SK-N-SH treated with all-trans-retinoic acid at 6 μM for 48 hours (cell line): Measurements from ENCODE around the gene UNC13B.

Experiments
- ATAC-seq: fragments of 200-7000 bp; cut with Tn5 transposase; 3 replicates; pipeline ENCODE4 v1.9.1; 2020; ENCODE audit warnings: mild to moderate bottlenecking, moderate library complexity
- ARNTL ChIP-seq: fragments of 450-650 bp; formaldehyde crosslinking; IDR thresholded peaks from 2 replicates; pipeline ENCODE4 v1.5.0; 2020; ENCODE audit warnings: low read depth, mild to moderate bottlenecking, moderate library complexity, borderline replicate concordance
- BACH2 ChIP-seq: fragments of 250-450 bp; sonication (Bioruptor Pico); IDR thresholded peaks from 2 replicates; pipeline ENCODE4 v1.9.0; 2021; ENCODE audit warnings: mild to moderate bottlenecking, borderline replicate concordance
- CREB5 ChIP-seq: fragments of 250-450 bp; sonication (Bioruptor Pico); IDR thresholded peaks from 2 replicates; pipeline ENCODE4 v1.5.1; 2020; ENCODE audit warnings: low read depth, mild to moderate bottlenecking, moderate library complexity
- CSDC2 ChIP-seq: fragments of 250-450 bp; sonication (Bioruptor Pico); IDR thresholded peaks from 2 replicates; pipeline ENCODE4 v1.5.0; 2020; ENCODE audit warnings: mild to moderate bottlenecking, moderate library complexity
- CSRNP3 ChIP-seq: fragments of 250-450 bp; sonication (Bioruptor Pico); IDR thresholded peaks from 2 replicates; pipeline ENCODE4 v1.5.1; 2021; ENCODE audit warnings: mild to moderate bottlenecking, moderate library complexity
- ESRRG ChIP-seq: fragments of 250-450 bp; sonication (Bioruptor Pico); IDR thresholded peaks from 2 replicates; pipeline ENCODE4 v1.6.1; 2021; ENCODE audit warnings: mild to moderate bottlenecking
- GLIS3 ChIP-seq: fragments of 250-450 bp; sonication (Bioruptor Pico); IDR thresholded peaks from 2 replicates; pipeline ENCODE4 v1.5.0; 2020; ENCODE audit warnings: mild to moderate bottlenecking, moderate library complexity
- ISL1 ChIP-seq: fragments of 250-450 bp; sonication (Bioruptor Pico); IDR thresholded peaks from 2 replicates; pipeline ENCODE4 v2.1.2; 2022; ENCODE audit warnings: mild to moderate bottlenecking, moderate library complexity
- OSR1 ChIP-seq: fragments of 250-450 bp; sonication (Bioruptor Pico); IDR thresholded peaks from 2 replicates; pipeline ENCODE4 v1.8.0; 2022; ENCODE audit warnings: moderate library complexity, mild to moderate bottlenecking, inconsistent platforms
- PATZ1 ChIP-seq: fragments of 250-450 bp; sonication (Bioruptor Pico); IDR thresholded peaks from 2 replicates; pipeline ENCODE4 v1.8.0; 2020; ENCODE audit warnings: mild to moderate bottlenecking, moderate library complexity, borderline replicate concordance
- POU6F1 ChIP-seq: fragments of 250-450 bp; sonication (Bioruptor Pico); IDR thresholded peaks from 2 replicates; pipeline ENCODE4 v1.8.0; 2021; ENCODE audit warnings: low read depth, mild to moderate bottlenecking, moderate library complexity, borderline replicate concordance
- PPARA ChIP-seq: fragments of 250-450 bp; sonication (Bioruptor Pico); IDR thresholded peaks from 2 replicates; pipeline ENCODE4 v1.5.0; 2020; ENCODE audit warnings: mild to moderate bottlenecking, borderline replicate concordance
- RARB ChIP-seq: fragments of 250-450 bp; sonication (Bioruptor Pico); IDR thresholded peaks from 2 replicates; pipeline ENCODE4 v1.8.0; 2021; ENCODE audit warnings: mild to moderate bottlenecking, moderate library complexity
- SNAI2 ChIP-seq: fragments of 250-450 bp; sonication (Bioruptor Pico); IDR thresholded peaks from 2 replicates; pipeline ENCODE4 v1.5.0; 2020; ENCODE audit warnings: mild to moderate bottlenecking, moderate library complexity
- TSHZ2 ChIP-seq: fragments of 250-450 bp; sonication (Bioruptor Pico); IDR thresholded peaks from 2 replicates; pipeline ENCODE4 v1.5.0; 2020; ENCODE audit warnings: mild to moderate bottlenecking, moderate library complexity
- ZC3H10 ChIP-seq: fragments of 250-450 bp; sonication (Bioruptor Pico); IDR thresholded peaks from 2 replicates; pipeline ENCODE4 v1.5.1; 2021; ENCODE audit warnings: mild to moderate bottlenecking, moderate library complexity
- ZFP3 ChIP-seq: fragments of 250-450 bp; sonication (Bioruptor Pico); IDR thresholded peaks from 2 replicates; pipeline ENCODE4 v1.5.0; 2020; ENCODE audit warnings: mild to moderate bottlenecking, moderate library complexity
- ZNF70 ChIP-seq: fragments of 450-650 bp; formaldehyde crosslinking; IDR thresholded peaks from 2 replicates; pipeline ENCODE4 v1.5.0; 2020; ENCODE audit warnings: mild to moderate bottlenecking, moderate library complexity
- ZNF8 ChIP-seq: fragments of 450-650 bp; formaldehyde crosslinking; IDR thresholded peaks from 2 replicates; pipeline ENCODE4 v1.5.0; 2020; ENCODE audit warnings: mild to moderate bottlenecking, moderate library complexity

Gene UNC13B

GRCh38 chr9:35341021-35341420 lies 179.2 kb downstream of the UNC13B start:
- ATAC-seq, result no peak
- TF ChIP-seq CSRNP3 (CRISPR knock-in tag) (no peak), ZFP3 (CRISPR knock-in tag) (no peak), RARB (CRISPR knock-in tag) (no peak), PATZ1 (no peak), BACH2 (CRISPR knock-in tag) (no peak), ZC3H10 (CRISPR knock-in tag) (no peak), PPARA (CRISPR knock-in tag) (no peak), POU6F1 (CRISPR knock-in tag) (no peak), ZNF70 (CRISPR knock-in tag) (no peak), TSHZ2 (no peak), ESRRG (CRISPR knock-in tag) (no peak), OSR1 (CRISPR knock-in tag) (no peak), ARNTL (CRISPR knock-in tag) (no peak), GLIS3 (CRISPR knock-in tag) (no peak), ISL1 (no peak)

GRCh38 chr9:35341585-35341984 lies 179.8 kb downstream of the UNC13B start:
- no peak for ATAC-seq
- TF ChIP-seq ZNF8 (CRISPR knock-in tag) (no peak), CREB5 (CRISPR knock-in tag) (no peak), POU6F1 (CRISPR knock-in tag) (no peak), ISL1 (no peak), CSDC2 (CRISPR knock-in tag) (no peak), TSHZ2 (no peak), SNAI2 (CRISPR knock-in tag) (no peak), RARB (CRISPR knock-in tag) (no peak), ZNF70 (CRISPR knock-in tag) (no peak), ZFP3 (CRISPR knock-in tag) (no peak)
- TF ChIP-seq, all 23 proteins: peak for 0
